ENCODE results near the gene RNASE7.

DNA sequence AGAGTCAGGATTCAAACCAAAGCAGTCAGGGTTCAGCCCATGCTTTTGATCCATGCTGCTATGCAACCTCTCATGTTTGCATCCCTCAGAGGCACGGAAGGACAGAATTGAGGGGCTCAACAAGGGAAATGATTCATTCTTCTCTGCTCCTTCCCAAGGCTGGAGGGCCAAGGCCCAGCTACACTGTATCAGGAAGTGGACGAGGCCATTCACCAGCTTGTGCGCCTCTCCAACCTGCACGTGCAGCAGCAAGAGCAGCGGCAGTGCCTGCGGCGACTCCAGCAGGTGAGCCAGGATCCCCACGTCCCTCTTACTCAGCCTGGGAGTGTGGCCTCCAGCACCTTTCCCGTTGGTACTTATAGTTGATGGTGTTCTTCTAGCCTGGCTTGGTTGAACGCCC lies 36.6 kb downstream of the RNASE7 start:
- TF ChIP-seq POLR2AphosphoS5 (IDR thresholded peaks at IDR 0.05; ENCODE audit: low read depth, low read length) (no peak), POLR2A (IDR thresholded peaks at IDR 0.05; ENCODE audit: low read depth, low read length) (no peak), TAF1 (IDR thresholded peaks at IDR 0.05; ENCODE audit: borderline replicate concordance, low read depth, low read length) (no peak)
